NCI-H526 (cell line): ENCODE results near the gene ASCL1.

ENCODE experiments used
- DNase-seq, 2 experiments: peaks; one replicate each; lab custom pipeline; 2025; lab: John Stamatoyannopoulos, UW

Gene ASCL1

DNA sequence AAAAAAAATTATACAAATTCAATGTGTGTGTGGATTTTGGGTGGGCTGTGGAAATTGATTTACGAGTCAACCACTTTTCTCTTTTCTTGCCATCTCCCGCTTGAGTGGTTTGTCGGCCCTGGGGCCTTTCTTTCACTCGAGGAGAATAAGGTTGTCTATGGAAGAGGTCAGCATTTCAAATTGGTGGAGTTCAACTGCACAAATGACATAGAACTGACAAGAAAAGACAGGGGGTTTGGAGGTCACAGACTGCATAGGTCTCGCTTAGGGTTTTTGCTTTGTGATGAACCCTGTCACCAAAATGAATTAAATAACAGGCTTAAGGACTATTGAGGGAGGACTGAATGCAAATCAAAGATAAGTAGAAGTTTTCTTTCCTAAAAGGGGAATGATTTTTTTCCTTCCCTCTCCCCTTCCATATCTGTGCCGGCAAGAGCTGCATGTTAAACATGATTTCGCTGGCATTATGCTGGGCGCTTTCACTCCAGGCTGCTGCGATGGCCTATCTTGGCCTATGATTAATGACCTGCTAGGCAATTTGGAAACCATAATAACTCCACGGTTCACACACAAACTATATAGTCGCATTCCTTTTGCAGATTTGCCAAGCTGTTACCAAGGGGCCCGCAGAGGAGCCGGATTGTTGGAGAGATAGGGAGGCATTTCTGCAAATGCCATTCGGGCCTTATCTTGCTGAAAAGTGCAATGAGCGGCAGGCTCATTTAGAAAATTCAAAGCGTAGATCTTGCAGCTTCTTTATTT, 20.7 kb downstream of the ASCL1 start:
- no peak for DNase-seq

DNA sequence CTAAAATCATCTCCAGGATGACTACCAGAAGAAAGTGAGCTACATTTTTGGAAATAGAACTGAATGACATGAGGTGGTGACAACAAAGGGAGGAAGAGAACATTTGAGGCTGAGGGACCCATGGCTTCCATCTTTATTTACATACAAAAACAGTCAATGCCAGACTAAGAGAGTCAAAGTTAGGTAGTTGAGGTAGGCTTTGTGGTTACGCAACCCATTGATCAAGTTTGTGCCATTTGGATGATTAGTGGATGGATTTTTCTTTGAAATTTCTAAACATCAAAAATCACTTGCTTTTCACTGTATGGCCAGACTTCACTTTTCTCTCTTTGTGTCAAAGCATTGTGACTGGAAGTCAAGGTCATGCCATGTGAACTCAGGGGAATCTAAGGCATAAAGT, 22.9 kb downstream of the ASCL1 start:
- no peak for DNase-seq

GRCh38 chr12:102990419-102990818, 32.9 kb downstream of the ASCL1 start:
- no peak for DNase-seq

GRCh38 chr12:102992297-102992696, 34.8 kb downstream of the ASCL1 start:
- no peak for DNase-seq

GRCh38 chr12:102992720-102993119, 35.2 kb downstream of the ASCL1 start:
- DNase-seq, result no peak

GRCh38 chr12:102993537-102993936, 36.1 kb downstream of the ASCL1 start:
- no peak for DNase-seq

DNA sequence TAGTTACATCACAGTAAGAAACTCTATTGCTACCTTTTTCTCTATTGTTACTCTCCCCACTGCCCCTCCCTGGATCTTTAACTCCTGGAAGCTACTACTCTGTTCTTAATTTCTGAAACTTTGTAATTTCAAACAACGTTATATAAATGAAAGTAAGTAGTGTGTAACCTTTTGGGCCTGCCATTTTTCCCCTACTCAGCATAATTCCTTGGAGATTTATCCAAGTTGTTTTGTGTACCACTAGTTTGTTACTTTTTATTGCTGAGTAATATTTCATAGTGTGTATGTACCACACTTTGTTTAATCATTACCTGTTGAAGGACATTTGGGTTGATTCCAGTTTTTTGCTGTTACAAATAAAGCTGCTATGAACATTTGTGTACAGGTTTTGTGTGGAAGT, 37.9 kb downstream of the ASCL1 start:
- no peak for DNase-seq
